Fibroblast of the aortic adventitia (primary cell): ENCODE results near the gene RASSF8. TPM values are rescaled to one million over a fixed set of nuclear protein-coding genes. Genes with fewer than 3 reads are reported as not detected.
A peak's percentile ranks its signal among the peaks of the same experiment; 100 is the strongest.

Source experiments
- DNase-seq: peaks from one replicate; pipeline ENCODE4 v3.0.0-alpha.2; 2010; ENCODE audit warnings: low read depth
- H3K4me3 ChIP-seq: 2 replicates; pipeline ENCODE4 v1.5.1; 2011; ENCODE audit warnings: low read depth, mild to moderate bottlenecking, control low read depth, low read length, moderate library complexity
- CTCF ChIP-seq: IDR thresholded peaks from 2 replicates; pipeline ENCODE4 v1.5.1; 2011; ENCODE audit warnings: mild to moderate bottlenecking, low read length, control low read depth, inconsistent platforms; ENCODE audit not compliant: insufficient read depth
- total RNA-seq: library from RNA; depleted of rRNA; stranded (reverse); fragments of >200 nt; gene quantifications from 2 replicates; pipeline ENCODE4 v1.2.3, GENCODE V29; 2012; ENCODE audit warnings: low replicate concordance

Gene RASSF8
- total RNA-seq, 1 donor: 128 TPM

DNA sequence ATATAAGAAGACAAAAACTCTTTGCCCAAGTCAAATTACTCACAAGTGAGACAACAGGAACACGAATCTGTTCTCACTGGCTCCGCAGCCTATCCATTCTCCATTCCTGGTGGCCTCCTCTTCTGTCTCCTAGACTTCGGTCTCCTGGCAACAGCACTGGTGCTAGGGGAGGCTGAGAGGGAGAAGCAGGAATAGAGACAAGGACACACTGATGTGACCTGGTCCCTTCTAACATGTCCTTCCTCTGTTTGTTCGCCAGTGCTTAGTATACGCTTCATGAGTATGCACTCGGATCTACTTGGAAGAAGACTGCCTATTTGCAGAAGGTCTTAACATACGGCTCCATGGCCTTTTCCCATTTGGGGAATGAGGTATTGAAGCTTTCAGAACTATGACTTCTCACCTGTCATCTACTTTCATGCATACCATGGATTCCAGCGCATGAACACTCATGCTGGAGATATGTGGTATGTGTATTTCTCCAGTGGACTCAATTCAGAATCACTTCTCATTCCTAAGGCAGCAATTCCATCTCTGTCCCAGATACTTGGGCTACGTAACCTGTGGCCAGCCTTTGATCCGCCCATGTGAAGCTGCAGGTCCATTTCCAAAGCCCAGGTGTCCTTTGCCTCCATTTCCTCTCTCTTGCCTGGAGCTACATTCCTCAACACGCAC is 132.5 kb downstream of the RASSF8 start:
- TF ChIP-seq CTCF: no peak
- H3K4me3 ChIP-seq: no peak overlapping the region
- peak; percentile 30 for DNase-seq

- H3K4me3 ChIP-seq: no peak overlapping the region
- peak; percentile 49 for TF ChIP-seq CTCF
- peak; percentile 29 for DNase-seq
Observed at GRCh38 chr12:26091822-26092221, 133.3 kb downstream of the RASSF8 start.

DNA sequence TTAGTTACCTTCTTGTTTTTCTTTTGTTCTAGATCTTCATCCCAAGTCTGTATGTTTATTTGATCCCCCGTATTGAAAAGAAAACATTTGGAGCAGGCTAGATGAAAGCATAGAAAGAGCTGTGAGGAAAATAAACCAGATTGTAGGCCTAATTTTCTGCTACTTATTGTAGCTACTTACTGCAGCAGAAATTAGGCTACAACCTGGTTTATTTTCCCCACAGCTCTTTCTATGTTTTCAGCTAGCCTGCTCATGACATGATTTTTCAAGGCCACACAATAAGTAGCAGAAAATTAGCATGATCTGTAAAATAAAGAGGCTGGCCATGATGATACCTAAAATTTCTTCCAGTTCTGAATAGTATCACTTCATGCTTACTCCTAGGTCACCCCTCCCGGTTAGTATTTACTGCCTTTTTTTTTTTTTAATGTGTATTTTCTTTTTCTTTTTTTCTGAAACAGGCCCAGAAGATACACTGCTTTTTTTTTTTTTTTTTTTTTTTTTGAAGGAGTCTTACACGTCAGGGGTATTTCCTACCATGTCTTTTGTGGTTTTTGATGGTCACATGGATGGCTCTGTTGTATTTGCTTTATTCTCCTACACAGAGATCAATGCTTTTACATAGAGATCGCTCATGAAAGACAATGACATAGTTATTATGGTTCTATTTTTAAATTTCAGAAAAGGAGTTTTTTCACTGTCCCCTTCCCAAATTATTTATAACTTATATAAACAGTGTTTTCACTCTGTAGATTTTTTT is 134.0 kb downstream of the RASSF8 start:
- no peak overlapping the region for H3K4me3 ChIP-seq
- DNase-seq: no peak
- no peak for TF ChIP-seq CTCF

- DNase-seq: no peak
- no peak overlapping the region for H3K4me3 ChIP-seq
- no peak for TF ChIP-seq CTCF
Observed at GRCh38 chr12:26095186-26095585, 136.7 kb downstream of the RASSF8 start.

- TF ChIP-seq CTCF: no peak
- DNase-seq: no peak
- no peak overlapping the region for H3K4me3 ChIP-seq
Observed at GRCh38 chr12:26096036-26096435, 137.6 kb downstream of the RASSF8 start.

DNA sequence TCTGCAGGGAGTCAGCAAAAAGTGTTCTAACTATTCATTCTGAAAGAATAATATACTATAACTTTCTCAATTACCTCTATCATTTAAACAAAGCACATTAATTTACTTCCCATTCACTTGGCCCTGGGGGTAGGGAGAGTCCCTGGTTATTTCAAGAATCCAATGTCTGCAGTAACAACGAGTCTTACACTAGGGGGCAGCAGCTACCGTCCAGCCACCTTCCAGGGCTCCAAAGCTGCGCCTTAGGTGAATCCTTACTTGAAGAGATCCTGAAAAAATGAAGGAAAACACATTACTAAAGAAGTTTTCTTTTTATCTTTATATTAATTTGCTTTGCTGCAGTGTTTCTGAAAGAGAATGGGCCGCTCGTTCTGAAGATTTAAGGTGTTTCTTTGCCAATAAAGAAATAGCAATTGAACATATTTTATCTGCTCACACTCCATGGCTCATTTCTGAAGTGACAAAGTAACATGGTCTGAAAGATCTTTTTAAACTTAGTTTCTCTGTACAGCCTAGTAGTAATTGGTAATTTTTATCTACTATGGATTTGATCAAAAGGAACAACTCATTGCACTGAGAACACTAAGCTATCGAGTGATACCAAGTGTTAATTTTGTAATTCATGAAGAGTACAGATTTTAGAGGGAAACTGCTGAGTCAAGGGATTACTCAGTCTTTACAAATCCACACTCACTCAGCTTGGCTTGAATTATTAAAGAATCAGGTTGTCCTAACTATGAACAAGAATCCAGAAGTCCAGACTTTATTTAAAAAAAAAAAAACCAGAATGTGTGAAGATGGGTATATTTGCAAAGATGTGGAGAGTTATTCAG is 138.8 kb downstream of the RASSF8 start:
- H3K4me3 ChIP-seq: no peak overlapping the region
- DNase-seq: peak; percentile 88
- peak; percentile 95 for TF ChIP-seq CTCF
